ENCODE measurements around the gene TCF4. TPM values are rescaled to one million over a fixed set of nuclear protein-coding genes. Genes with fewer than 3 reads are reported as not detected.

The TCF4 gene
- total RNA-seq, 1 experiment from 2014 or later: 93.7 TPM

DNA sequence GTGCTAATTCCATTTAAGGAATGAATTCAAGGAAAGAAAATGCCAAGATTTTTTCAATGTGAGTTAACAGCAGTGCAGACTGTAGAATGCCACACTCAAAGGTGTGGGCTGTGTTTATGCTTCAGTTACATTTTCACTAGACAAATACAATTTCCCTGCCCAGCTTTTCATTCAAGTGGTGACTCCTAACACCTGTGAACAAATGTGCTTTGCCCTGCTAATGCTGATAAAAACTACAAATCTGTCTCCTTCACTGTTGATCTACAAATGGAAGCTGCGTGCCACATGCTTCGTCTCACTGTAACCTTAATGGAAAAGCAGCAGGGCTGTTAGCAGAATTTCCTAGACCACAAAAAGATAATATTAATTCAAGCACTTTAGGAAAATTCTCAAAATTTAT lies 19.8 kb upstream of the TCF4 start:
- no peaks in the 10 kb centered on the region for H3K4me1 ChIP-seq
- no peak overlapping the region for H3K4me3 ChIP-seq (ENCODE audit: low read depth, low read length)
- CTCF ChIA-PET: no interaction called here
- H3K36me3 ChIP-seq (ENCODE audit: control insufficient read depth, insufficient read depth, low read length): no peaks in the 10 kb centered on the region
- TF ChIP-seq, protein P1, sequence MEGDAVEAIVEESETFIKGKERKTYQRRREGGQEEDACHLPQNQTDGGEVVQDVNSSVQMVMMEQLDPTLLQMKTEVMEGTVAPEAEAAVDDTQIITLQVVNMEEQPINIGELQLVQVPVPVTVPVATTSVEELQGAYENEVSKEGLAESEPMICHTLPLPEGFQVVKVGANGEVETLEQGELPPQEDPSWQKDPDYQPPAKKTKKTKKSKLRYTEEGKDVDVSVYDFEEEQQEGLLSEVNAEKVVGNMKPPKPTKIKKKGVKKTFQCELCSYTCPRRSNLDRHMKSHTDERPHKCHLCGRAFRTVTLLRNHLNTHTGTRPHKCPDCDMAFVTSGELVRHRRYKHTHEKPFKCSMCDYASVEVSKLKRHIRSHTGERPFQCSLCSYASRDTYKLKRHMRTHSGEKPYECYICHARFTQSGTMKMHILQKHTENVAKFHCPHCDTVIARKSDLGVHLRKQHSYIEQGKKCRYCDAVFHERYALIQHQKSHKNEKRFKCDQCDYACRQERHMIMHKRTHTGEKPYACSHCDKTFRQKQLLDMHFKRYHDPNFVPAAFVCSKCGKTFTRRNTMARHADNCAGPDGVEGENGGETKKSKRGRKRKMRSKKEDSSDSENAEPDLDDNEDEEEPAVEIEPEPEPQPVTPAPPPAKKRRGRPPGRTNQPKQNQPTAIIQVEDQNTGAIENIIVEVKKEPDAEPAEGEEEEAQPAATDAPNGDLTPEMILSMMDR (IDR thresholded peaks at IDR 0.05; ENCODE audit: insufficient read depth in 1 of 2, low read depth in 1 of 2, low read length in 1 of 2, severe bottlenecking in 1 of 2, unreplicated experiment in 1 of 2): no peak
- H3K9me3 ChIP-seq: no peaks in the 10 kb centered on the region
- no peaks in the 10 kb centered on the region for H3K27me3 ChIP-seq (replicated peaks; ENCODE audit: control insufficient read depth, insufficient read depth, low read length)
- Mint-ChIP-seq H3K36me3 (ENCODE audit: insufficient read depth, unreplicated experiment) (no peaks in the 10 kb centered on the region), H3K9me3 (ENCODE audit: unreplicated experiment) (no peaks in the 10 kb centered on the region), H3K4me1 (ENCODE audit: low read depth, unreplicated experiment) (no peaks in the 10 kb centered on the region), H3K27me3 (ENCODE audit: insufficient read depth, unreplicated experiment) (no peaks in the 10 kb centered on the region), H3K27ac (ENCODE audit: unreplicated experiment) (no peak overlapping the region), H3K4me3 (ENCODE audit: unreplicated experiment) (no peak overlapping the region)
- no TSS peak for BruUV-seq (replicated peaks)
- POLR2A ChIA-PET: no interaction called here
- intact Hi-C loops (cut with micrococcal nuclease; ENCODE audit: unreplicated experiment): no loop called here
- DNase-seq: no peak

DNA sequence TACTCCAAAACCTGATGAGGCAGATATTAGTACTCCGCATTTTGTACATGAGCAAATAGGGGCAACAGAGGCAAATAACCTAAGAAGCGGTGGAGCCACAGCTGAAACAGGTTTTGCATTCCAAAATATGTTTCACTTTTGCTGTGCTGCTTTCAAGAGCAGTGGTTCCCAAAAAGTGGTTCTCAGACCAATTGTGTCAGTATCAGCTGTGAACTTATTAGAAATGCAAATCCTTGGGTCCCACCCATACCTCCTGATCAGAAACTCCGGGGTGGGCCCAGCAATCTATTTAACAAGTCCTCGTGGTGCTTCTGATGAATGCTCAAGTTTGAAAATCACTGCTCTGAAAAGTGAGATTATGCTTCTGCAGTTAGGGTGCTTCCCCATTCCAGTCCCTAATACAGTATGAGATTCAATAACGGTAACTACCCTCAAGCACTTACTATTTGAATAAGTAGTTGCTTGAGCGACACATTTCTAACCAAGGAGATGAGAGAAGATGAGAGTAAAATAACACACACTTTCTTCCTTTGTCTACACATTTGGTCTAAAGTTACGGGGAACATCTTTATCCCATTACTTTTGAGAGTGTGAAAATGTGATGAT lies 17.8 kb upstream of the TCF4 start:
- H3K9me3 Mint-ChIP-seq (ENCODE audit: unreplicated experiment): no peaks in the 10 kb centered on the region
- no peak for DNase-seq
- ChIA-PET CTCF (no interaction called here), POLR2A (no interaction called here)
- TF ChIP-seq, protein P1 (IDR thresholded peaks at IDR 0.05; ENCODE audit: insufficient read depth in 1 of 2, low read depth in 1 of 2, low read length in 1 of 2, severe bottlenecking in 1 of 2, unreplicated experiment in 1 of 2): no peak
- Histone ChIP-seq H3K4me1 (no peaks in the 10 kb centered on the region), H3K27me3 (replicated peaks; ENCODE audit: control insufficient read depth, insufficient read depth, low read length) (no peaks in the 10 kb centered on the region), H3K9me3 (no peaks in the 10 kb centered on the region), H3K4me3 (ENCODE audit: low read depth, low read length) (no peak overlapping the region), H3K36me3 (ENCODE audit: control insufficient read depth, insufficient read depth, low read length) (no peaks in the 10 kb centered on the region)
- no peaks in the 10 kb centered on the region for H3K36me3 Mint-ChIP-seq (ENCODE audit: insufficient read depth, unreplicated experiment)
- no peak overlapping the region for H3K27ac Mint-ChIP-seq (ENCODE audit: unreplicated experiment)
- H3K4me1 Mint-ChIP-seq (ENCODE audit: low read depth, unreplicated experiment): no peaks in the 10 kb centered on the region
- H3K27me3 Mint-ChIP-seq (ENCODE audit: insufficient read depth, unreplicated experiment): no peaks in the 10 kb centered on the region
- no peak overlapping the region for H3K4me3 Mint-ChIP-seq (ENCODE audit: unreplicated experiment)
- intact Hi-C loops (cut with micrococcal nuclease; ENCODE audit: unreplicated experiment): no loop called here
- BruUV-seq (replicated peaks): no TSS peak

DNA sequence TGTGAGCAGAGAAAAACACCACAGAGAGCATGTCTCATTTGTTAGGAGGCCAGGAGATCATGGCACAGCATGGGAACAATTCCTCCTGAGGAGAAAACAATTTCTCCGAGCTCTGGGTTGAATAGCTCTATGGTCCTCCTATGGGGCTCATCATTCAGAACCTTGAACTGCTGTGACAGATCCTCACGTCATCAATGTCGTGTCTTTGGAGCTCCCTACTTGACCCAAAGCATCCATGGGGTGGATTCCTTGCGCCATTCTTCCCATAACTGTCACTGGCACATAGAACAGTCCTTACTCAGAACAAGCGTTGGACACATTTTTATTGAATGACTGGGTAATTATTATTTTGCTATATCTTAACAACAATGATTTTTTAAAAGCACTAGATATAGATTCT lies 15.8 kb upstream of the TCF4 start:
- intact Hi-C loops (cut with micrococcal nuclease; ENCODE audit: unreplicated experiment): no loop called here
- TF ChIP-seq, protein P1 (IDR thresholded peaks at IDR 0.05; ENCODE audit: insufficient read depth in 1 of 2, low read depth in 1 of 2, low read length in 1 of 2, severe bottlenecking in 1 of 2, unreplicated experiment in 1 of 2): no peak
- no peaks in the 10 kb centered on the region for H3K36me3 Mint-ChIP-seq (ENCODE audit: insufficient read depth, unreplicated experiment)
- Histone ChIP-seq H3K4me3 (ENCODE audit: low read depth, low read length) (no peak overlapping the region), H3K9me3 (no peaks in the 10 kb centered on the region), H3K36me3 (ENCODE audit: control insufficient read depth, insufficient read depth, low read length) (no peaks in the 10 kb centered on the region), H3K4me1 (no peaks in the 10 kb centered on the region), H3K27me3 (replicated peaks; ENCODE audit: control insufficient read depth, insufficient read depth, low read length) (no peaks in the 10 kb centered on the region)
- no peaks in the 10 kb centered on the region for H3K9me3 Mint-ChIP-seq (ENCODE audit: unreplicated experiment)
- BruUV-seq (replicated peaks): no TSS peak
- H3K27me3 Mint-ChIP-seq (ENCODE audit: insufficient read depth, unreplicated experiment): no peaks in the 10 kb centered on the region
- no peak overlapping the region for H3K4me3 Mint-ChIP-seq (ENCODE audit: unreplicated experiment)
- ChIA-PET CTCF (no interaction called here), POLR2A (no interaction called here)
- H3K27ac Mint-ChIP-seq (ENCODE audit: unreplicated experiment): no peak overlapping the region
- H3K4me1 Mint-ChIP-seq (ENCODE audit: low read depth, unreplicated experiment): no peaks in the 10 kb centered on the region
- no peak for DNase-seq

Data from Caco-2 (cell line).